ENCODE data around the gene CACNA2D2.

- TF ChIP-seq PKNOX1 (IDR thresholded peaks at IDR 0.05) (no peak), FOXM1 (IDR thresholded peaks at IDR 0.05; ENCODE audit: borderline replicate concordance) (no peak)
These were observed 169.6 kb downstream of the CACNA2D2 start for GRCh38 chr3:50333744-50334328.

Measured in HEK293T (cell line).